Frontal cortex (tissue), 4 donors: ENCODE results near the gene ZNF778. TPM values are rescaled to one million over a fixed set of nuclear protein-coding genes. Genes with fewer than 3 reads are reported as not detected.
"Not testable (repeated sequence)": the region's sequence is repeated elsewhere in the genome, so short reads cannot be mapped to it uniquely, and the experiment has no call there.

Experiments used
- DNase-seq, 2 donors: peaks; one replicate each; pipeline ENCODE4 v3.0.0; 2012; ENCODE audit warnings: low spot score in 2 of 2
- FAIRE-seq: peaks from 2 replicates; lab custom pipeline; 2012; peaks lifted over from hg19 to GRCh38; lab: Jason Lieb, UNC
- total RNA-seq: library from RNA; depleted of rRNA; stranded (reverse); fragments of >200 nt; gene quantifications from one replicate; pipeline ENCODE4 v1.2.3, GENCODE V29; 2014
- donor health status: control.
- donor health status: control.
- donor health status: control.

ZNF778 gene
- total RNA-seq, 1 donor from 2014 or later = 14.7 TPM

DNA sequence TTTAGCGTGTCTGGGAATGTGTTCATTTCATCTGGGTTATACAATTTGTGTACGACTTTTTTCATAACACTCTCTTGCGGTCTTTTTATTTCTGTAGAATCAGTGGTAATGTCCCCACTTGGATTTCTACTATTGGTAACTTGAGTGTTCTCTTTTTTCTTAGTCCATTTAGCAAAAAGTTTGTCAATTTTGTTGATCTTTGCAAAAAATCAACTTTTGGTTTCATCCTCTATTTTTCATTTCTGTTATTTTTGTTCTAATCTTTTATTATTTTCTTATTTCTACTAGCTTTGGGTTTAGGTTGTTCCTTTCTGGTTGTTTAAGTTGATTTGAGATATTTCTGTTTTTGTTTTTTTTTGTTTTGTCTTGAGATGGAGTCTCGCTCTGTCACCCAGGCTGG lies 9.5 kb upstream of the ZNF778 start:
- no peak for FAIRE-seq
- no peak for DNase-seq

DNA sequence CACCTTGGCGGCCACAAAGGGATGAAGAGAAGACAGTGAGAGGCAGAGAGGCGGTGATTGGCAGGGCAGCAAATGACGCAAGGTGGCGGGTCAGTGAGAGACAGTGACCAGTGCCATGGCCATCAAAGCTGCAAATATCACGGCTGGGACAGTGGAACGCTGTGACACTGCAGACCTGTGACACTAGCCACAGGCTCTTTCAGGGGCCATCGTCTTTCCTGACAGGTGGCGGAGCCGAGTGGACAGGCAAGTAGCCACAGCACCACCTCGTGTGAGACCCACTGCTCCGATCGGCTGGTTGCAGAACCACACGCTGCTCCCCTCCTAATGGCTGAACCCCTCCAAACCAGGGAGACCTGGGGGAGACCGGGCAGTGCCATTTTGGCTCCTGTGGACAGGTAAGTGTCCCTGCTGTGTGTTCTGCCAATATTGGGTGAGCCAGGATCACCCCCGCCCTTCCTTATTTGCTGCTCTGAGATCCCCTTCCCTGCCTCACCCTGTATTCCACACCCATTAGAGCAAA lies 7.9 kb upstream of the ZNF778 start:
- DNase-seq (no peak), FAIRE-seq (no peak)

DNA sequence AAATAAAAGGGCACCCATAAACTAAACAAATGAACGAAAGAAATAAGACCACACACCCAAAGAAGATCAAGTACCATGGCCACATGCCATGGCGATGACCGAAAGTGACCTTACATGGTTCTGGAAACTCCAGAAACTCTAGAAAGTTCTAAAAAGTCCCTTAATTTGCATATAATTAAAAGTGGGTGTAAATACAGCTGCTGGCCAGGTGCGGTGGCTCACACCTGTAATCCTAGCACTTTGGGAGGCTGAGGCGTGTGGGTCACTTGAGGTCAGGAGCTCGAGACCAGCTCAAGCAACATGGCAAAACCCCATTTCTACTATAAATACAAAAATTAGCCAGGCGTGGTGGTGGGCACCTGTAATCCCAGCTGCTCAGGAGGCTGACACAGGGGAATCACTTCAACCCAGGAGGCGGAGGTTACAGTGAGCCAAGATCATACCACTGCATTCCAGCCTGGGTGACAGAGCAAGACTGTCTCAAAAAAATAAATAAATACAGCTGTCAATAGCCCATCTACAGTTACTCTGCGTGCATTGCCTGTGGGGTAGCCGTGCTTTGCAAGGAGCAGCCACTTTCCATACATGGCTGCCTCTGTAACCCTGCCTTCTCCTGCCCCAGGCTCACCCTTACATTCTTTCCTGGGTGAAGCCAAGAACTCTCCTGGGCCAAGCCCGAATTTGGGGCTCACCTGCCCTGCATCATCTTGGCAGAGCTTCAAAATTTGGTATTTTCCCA lies 7.2 kb upstream of the ZNF778 start:
- no peak for DNase-seq
- FAIRE-seq = no peak

DNA sequence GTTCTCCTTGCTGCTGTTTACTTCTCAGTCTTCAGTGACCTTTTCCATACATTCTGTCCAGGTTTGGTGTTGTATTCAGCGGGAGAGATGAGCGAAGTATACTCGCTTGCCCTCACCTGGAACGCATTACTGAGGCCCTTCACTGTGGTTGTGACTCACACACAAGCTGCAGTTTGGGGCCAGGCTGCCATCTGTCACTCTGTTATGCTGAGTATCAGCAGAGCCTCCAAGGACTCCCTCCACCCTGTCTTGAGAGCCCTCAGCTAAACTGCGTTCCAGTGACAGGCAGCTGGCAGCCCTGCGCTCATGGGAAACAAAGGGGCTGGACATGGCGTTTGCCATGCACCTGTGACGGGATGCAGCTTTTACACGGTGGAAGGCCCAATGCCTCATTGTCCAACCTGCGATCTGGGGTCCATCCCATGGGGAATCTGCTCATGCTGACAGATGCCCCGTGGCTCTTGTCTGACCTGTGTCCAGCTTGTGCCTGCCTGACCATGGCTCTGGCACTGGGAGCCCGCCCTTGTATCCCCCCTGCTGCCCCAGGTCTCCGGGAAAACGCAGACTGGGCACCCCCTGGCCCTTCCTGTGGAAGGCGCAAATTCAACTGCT lies 6.5 kb upstream of the ZNF778 start:
- no peak for FAIRE-seq

DNA sequence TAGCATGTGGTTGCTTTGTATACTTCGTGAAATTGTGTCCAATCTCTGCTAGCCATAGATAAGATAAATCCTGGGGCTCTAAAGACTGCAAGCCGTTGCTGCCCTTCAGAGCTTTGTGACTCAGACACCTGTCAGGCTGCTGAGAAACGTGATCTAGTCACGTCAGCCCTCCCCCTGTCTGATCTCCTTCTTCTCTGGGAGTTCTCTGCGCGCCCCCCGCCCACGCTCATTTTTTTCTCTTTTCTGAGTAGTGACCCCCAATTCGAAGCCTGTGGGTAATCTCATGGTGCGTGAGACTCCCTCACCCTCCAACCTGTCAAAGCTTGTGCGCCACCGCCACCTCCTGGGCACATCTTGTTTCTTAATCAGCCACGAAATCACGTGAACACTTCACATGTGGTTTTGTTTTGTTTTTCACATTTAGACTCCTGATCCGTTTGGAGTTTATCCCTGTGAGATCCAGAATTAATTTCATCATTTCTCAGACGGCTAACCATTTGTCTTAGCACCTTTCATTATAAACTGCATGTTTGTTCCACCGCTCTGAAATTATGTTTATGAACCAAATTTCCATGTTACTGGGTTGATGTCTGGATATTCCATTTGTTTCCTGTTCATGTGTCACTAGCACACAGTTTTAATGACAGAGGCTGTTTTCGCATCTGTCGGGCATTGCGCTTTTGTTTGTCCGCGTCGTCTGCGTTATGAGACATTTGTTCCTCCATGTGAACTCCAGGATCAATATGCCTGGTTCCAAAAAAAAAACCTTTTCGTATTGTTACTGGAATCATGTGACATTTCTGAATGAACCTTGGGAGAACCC lies 977 bp upstream of the ZNF778 start:
- FAIRE-seq (no peak), DNase-seq (peak; percentile 74 to 80)

More for the DNA sequence above, 6.5 kb upstream of the ZNF778 start:
- DNase-seq = no peak

DNA sequence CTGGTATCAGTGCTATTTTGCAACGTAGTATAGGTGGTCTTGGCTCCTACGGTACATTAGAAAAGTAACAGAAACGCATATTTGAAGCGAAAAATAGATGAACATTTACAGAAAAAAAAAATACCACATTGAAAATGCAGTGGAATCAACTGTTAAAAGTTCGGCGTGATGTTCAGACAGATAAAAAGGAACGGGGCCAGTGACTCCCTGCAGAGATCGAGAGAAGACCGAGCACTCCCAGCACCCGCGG lies 440 bp upstream of the ZNF778 start:
- no peak for DNase-seq
- FAIRE-seq = no peak

DNA sequence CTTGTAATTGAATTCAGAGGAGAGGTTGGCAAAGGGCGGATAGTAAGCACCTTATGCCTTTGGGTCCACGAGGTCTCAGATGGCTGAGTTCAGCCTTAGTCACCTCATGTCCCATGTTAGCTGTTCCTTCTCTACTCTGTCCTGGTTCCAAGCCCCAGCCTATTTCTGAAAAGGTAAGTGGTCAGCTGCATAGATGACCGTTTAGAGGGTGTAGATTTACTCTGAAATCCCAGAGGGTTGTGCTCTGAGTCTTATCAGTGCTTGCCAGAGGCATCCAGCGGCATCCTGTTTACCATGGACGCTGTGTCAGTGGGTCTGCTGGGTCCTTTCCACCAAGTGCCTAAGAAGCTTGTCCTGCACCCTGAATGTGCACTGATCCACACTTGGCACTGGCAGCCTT lies 1.9 kb downstream of the ZNF778 start:
- no peak for FAIRE-seq

DNA sequence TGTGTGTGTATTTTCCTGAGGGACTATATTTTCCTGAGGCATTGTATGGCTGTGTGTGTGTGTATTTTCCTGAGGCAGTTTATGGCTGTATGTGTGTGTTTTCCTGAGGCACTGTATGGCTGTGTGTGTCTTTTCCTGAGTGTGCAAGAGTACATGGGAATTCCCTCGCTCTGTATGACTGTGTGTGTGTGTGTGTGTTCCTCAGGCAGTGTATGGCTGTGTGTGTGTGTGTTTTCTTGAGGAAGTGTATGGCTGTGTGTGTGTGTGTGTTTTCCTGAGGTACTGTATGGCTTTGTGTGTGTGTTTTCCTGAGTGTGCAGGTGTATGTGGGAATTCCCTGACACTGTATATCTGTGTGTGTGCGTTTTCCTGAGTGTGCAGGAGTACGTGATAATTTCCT lies 4.1 kb downstream of the ZNF778 start:
- DNase-seq = no peak
- FAIRE-seq = no peak

More for the DNA sequence above, 1.9 kb downstream of the ZNF778 start:
- no peak for DNase-seq

DNA sequence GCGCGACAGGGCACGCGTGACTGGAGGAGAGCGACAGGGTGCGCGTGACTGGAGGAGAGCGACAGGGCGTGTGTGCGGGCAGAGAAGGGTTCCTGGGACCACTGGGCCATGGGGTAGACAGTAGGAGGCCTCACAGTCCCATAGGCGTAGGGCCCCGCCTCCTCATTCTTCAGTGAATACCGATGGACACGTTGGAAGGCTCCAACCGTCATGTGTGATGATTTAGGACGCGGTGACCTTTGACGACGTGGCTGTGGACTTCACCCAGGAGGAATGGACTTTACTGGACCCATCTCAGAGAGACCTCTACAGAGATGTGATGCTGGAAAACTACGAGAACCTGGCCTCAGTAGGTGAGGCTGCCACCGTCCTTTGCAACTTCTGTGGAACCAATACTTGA lies 5.4 kb downstream of the ZNF778 start:
- DNase-seq (no peak), FAIRE-seq (no peak)

DNA sequence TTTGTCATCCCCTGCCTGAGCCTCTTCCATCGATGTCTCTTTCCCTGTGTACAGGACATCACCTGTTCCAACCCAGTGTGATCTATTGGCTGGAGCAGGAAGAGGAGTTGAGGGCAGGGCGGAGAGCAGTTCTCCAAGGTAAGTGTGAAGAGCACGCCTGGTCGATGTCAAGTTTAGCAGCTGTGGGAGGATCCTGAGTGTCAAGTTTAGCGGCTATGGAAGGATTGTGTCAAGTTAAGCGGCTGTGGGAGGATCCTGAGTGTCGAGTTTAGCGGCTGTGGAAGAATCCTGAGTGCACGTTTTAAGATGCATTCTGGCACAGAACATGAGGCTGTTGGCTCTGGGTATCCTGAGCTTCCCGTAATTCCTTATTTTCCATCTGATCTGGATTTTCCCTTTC lies 7.2 kb downstream of the ZNF778 start:
- FAIRE-seq (no peak), DNase-seq (no peak)

DNA sequence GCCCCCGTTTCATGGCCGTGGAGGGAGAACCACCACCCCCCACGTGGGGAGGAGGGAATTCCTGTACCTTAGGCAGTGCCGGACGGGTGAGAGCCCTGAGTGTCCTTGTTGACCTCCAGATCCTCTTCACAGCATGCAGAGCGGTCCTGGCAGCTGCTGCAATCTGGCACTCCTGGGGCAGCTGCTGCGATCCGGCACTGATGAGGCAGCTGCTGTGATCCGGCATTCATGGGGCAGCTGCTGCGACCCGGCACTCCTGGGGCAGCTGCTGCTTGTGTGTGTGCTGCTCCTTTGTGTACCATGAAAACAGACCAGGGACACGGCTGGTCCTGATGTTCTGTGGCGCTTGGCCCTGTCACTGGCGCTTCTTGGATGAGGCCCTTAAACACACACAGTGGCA lies 12.8 kb downstream of the ZNF778 start:
- no peak for DNase-seq
- no peak for FAIRE-seq

DNA sequence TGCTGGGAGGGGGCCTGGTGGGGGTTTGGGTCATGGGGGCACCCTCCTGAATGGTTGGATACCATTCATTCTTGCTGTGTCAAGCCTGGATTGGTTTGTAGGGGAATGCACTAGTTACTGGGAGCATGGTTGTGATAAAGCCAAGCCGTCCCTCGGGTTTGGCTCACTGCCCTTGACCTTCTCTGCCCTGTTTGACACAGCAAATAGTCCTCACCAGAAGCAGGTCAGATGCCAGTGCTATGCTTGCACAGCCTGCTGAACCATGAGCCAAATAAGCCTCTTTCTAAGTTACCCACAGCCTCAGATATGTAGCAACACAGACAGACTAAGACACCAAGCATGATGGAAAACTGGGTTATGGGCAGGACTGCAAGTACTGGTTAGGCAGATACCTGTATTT lies 14.6 kb downstream of the ZNF778 start:
- no peak for DNase-seq
- FAIRE-seq = no peak

DNA sequence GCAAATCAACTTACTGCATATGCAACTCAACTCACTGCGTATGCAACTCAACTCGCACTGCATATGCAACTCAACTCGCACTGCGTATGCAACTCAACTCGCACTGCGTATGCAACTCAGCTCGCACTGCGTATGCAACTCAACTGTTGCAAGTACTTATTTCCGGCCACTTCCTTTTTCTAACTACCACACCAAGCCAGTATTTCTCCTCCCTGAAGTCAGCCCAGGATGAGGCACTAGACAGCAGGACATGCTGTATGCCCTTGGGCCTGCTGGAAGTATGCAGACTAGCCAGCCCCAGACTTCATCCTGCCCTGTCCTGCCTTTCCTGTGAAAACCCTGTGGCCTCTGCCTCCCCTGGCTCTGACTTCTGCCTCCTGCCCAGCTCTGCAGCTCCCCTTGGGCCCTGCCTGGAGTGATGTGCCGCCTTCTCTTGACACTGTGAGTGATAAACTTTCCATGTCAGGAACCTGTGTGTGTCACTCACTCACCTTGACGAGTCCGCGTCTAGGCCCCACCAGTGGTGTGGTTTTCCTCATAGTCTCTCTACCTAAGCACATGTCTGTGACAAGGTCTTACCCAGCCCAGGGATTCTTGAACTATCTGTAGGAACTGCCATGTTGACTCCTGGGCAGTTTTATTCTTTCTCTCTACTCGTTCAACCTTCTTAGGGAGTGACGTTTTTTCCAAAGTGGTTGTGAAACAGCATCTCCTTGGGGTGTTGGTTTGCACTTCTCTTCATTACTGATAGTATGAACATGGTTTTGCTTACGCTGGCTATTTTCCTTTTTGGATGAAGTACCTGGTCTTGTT lies 16.4 kb downstream of the ZNF778 start:
- no peak for FAIRE-seq
- DNase-seq = no peak

DNA sequence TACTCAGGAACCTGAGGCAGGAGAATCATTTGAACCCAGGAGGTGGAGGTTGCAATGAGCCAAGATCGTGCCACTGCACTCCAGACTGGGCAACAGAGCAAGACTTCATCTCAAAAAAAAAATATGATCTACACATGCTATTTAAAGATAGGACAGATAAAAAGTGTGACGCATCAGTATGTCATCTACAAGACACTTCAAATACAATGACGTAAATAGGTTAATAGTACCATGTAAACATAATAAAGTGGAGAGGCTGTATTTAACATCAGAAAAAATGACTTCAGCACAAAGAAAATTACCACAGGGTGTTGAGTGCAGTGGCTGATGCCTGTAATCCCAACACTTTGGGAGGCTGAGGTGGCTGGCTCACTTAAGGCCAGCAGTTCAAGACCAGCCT lies 20.2 kb downstream of the ZNF778 start:
- no peak for DNase-seq
- no peak for FAIRE-seq

DNA sequence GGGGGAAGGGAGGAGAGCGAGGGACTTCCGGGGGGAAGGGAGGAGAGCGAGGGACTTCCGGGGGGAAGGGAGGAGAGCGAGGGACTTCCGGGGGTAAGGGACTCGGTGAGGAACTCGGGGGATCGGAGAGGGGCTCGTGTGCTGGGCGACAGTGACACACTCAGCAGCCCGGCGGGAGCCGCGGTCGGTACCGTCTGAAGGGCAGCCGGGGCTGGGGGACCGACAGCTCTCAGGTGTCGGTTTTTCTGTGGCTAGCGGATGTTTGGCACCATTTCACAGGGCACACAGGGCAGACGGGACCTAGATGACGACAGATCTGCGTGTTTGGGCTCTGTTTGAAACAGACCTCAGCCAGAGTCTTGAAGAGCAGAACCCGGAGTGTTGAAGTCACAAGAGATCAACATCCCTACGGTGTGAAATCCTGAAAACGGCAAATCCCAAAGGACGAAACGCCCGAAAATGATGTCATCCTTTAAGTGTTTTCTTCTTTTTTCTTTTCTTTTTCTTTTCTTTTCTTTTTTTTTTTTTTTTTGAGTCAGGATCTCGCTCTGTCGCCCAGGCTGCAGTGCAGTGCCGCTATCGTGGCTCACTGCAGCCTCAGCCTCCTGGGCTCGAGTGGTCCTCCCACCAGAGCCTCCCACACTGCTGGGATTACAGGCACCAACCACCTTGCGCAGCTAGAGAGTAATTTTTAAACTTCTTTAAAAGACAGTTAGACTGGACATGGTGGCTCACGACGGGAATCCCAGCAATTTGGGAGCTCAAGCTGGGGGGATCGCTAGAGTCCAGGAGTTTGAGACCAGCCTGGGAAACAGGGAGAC lies 23.9 kb downstream of the ZNF778 start:
- no peak for FAIRE-seq
- peak; percentile 74 to 78 for DNase-seq

DNA sequence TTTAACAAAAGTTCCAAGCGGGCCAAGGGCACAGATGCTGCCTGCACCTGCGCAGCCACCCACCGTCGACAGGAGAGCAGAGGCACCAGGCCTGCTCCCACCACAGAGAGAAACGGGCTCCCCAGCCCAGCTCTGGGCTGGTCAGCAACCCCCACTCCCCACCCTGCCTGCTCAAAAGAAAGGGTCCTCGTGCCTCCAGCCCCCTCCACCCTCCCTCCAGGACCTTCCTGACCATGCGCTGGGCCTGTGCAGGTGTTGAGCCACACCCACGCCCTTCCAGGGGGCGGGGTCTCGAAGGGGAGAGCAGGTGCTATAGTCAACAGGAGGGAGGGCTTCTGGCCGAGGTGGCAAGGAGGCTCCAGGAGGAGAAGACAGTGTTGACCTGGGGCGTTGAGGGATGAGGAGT lies 25.3 kb downstream of the ZNF778 start:
- no peak for DNase-seq
- no peak for FAIRE-seq

DNA sequence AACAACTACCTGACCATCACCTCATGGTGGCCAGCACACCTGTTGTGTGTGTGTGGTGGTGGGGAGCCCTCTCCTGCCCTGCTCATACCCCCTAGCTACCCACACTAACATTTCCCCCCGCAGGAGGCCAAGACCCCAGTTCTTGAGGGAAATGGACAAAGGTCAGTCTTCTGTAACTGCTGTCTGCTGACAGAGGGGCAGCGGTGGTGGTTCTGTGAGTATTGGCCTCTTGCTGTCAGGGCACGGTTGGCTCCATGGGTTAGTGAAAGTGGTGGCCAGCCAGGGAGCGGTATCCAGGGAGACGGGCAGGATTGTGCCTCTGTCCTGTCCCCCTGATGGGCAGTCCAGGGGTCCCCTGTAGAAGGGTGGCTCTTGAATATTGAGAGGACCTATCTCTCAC lies 26.2 kb downstream of the ZNF778 start:
- no peak for FAIRE-seq

DNA sequence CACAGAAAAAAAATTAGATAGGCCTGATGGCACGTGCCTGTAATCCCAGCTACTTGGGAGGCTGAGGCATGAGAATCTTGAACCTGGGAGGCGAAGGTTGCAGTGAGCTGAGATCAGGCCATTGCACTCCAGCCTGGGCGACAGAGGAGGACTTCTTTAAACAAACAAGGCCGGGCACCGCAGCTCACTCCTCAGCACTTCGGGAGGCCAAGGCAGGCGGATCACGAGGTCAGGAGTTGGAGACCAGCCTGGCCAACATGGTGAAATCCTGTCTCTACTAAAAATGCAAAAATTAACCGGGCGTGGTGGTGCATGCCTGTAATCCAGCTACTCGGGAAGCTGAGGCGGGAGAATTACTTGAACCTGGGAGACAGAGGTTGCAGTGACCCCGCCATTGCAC lies 26.8 kb downstream of the ZNF778 start:
- DNase-seq, FAIRE-seq: not testable (repeated sequence)

More for the DNA sequence above, 26.2 kb downstream of the ZNF778 start:
- no peak for DNase-seq

DNA sequence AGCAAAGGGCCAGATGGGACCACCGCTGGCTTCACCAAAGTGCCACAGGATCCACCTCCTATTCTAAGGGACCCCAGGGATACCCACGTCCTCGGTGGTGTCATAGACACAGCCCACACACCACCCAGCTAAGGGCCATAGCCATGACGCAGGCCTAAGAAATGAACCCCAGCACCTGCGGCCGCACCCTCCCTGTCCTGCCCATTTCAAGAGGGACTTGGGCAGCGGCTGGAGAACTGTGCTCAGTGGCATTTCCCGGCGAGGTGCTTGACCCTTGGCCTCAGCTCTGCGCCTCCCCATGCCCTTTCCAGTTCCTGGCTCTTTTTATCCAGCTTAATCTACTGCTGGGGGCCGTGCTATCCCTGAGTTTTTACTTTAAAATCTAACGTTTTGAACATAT lies 27.3 kb downstream of the ZNF778 start:
- no peak for DNase-seq
- FAIRE-seq = no peak
